Activated CD4-positive, CD25-positive, alpha-beta regulatory T cell treated with anti-CD3 and anti-CD28 coated beads, Interleukin-2, amount 50 U/mL, for 24 hours (primary cell): ENCODE results near the gene DHRS12.
"Not testable (repeated sequence)": the region's sequence is repeated elsewhere in the genome, so short reads cannot be mapped to it uniquely, and the experiment has no call there.

ENCODE experiments used
- ATAC-seq, 2 donors: fragments of 150-1000 bp; cut with Tn5 transposase; one replicate each; pipeline ENCODE4 v1.10.0; 2021; ENCODE audit warnings: mild to moderate bottlenecking in 1 of 2, moderate library complexity in 1 of 2

Gene DHRS12

GRCh38 chr13:51827254-51827653 is 23.3 kb upstream of the DHRS12 start:
- no peak for ATAC-seq

- ATAC-seq: no peak
Observed at GRCh38 chr13:51826606-51827005, 22.6 kb upstream of the DHRS12 start.

GRCh38 chr13:51825681-51826254 is 21.8 kb upstream of the DHRS12 start:
- peak; percentile 11 to 42 for ATAC-seq

GRCh38 chr13:51825165-51825592 is 21.2 kb upstream of the DHRS12 start:
- ATAC-seq: peak; percentile 51 to 63

- ATAC-seq: not testable (repeated sequence)
Observed at GRCh38 chr13:51824712-51825111, 20.7 kb upstream of the DHRS12 start.

GRCh38 chr13:51823863-51824262 is 19.9 kb upstream of the DHRS12 start:
- no peak for ATAC-seq

- no peak for ATAC-seq
Observed at GRCh38 chr13:51823359-51823758, 19.4 kb upstream of the DHRS12 start.

GRCh38 chr13:51822106-51822815 is 18.3 kb upstream of the DHRS12 start:
- peak; percentile 7 to 18 for ATAC-seq

- no peak for ATAC-seq
Observed at GRCh38 chr13:51821606-51822005, 17.6 kb upstream of the DHRS12 start.

- ATAC-seq: no peak
Observed at GRCh38 chr13:51820016-51820597, 16.1 kb upstream of the DHRS12 start.

- no peak for ATAC-seq
Observed at GRCh38 chr13:51819544-51819943, 15.6 kb upstream of the DHRS12 start.

GRCh38 chr13:51818781-51819511 is 15.0 kb upstream of the DHRS12 start:
- ATAC-seq: peak; percentile 52 to 56

GRCh38 chr13:51818276-51818675 is 14.3 kb upstream of the DHRS12 start:
- ATAC-seq: no peak

- ATAC-seq: no peak
Observed at GRCh38 chr13:51817717-51818116, 13.8 kb upstream of the DHRS12 start.

GRCh38 chr13:51816604-51817249 is 12.8 kb upstream of the DHRS12 start:
- no peak for ATAC-seq

GRCh38 chr13:51815848-51816247 is 11.9 kb upstream of the DHRS12 start:
- no peak for ATAC-seq

- peak; percentile 74 to 76 for ATAC-seq
Observed at GRCh38 chr13:51814825-51815650, 11.1 kb upstream of the DHRS12 start.

- no peak for ATAC-seq
Observed at GRCh38 chr13:51814071-51814470, 10.1 kb upstream of the DHRS12 start.

GRCh38 chr13:51811920-51812451 is 8.0 kb upstream of the DHRS12 start:
- ATAC-seq: peak in 1 of 2 donors; percentile 66

GRCh38 chr13:51811046-51811445 is 7.1 kb upstream of the DHRS12 start:
- ATAC-seq: no peak

- no peak for ATAC-seq
Observed at GRCh38 chr13:51808811-51809210, 4.8 kb upstream of the DHRS12 start.

- ATAC-seq: no peak
Observed at GRCh38 chr13:51807041-51807440, 3.1 kb upstream of the DHRS12 start.
